Measurements from ENCODE around the gene ADARB2.

Gene ADARB2

GRCh38 chr10:1650542-1651269, 86.6 kb downstream of the ADARB2 start:
- Histone ChIP-seq H3K4me3 (no peak overlapping the region), H3K27ac (no peak overlapping the region)

- H3K4me3 ChIP-seq, result no peak overlapping the region
- H3K27ac ChIP-seq, result no peak overlapping the region
Observed at GRCh38 chr10:1648648-1649047, 88.7 kb downstream of the ADARB2 start.

DNA sequence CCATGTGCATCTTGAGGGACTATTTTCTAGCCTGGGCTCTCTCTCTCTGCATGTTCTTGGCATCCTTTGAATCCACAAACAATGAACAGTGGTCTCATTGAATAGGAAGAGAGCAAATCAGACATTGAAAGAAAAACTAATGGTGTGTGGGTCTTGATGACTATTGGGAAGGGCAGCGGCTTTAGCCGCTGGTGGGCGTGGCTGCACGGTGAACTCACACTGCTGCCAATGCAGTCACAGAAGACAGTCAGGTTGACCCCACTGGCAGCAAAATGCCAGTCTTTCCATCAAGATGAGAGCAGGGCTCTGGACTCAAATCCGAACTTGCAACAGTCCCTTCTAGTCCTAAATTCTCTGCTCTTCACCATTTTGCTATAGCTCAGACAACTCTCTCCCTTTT, 91.0 kb downstream of the ADARB2 start:
- no peak overlapping the region for H3K4me3 ChIP-seq
- H3K27ac ChIP-seq, result no peak overlapping the region

- Histone ChIP-seq H3K27ac (no peak overlapping the region), H3K4me3 (no peak overlapping the region)
Observed at GRCh38 chr10:1645896-1646295, 91.4 kb downstream of the ADARB2 start.

DNA sequence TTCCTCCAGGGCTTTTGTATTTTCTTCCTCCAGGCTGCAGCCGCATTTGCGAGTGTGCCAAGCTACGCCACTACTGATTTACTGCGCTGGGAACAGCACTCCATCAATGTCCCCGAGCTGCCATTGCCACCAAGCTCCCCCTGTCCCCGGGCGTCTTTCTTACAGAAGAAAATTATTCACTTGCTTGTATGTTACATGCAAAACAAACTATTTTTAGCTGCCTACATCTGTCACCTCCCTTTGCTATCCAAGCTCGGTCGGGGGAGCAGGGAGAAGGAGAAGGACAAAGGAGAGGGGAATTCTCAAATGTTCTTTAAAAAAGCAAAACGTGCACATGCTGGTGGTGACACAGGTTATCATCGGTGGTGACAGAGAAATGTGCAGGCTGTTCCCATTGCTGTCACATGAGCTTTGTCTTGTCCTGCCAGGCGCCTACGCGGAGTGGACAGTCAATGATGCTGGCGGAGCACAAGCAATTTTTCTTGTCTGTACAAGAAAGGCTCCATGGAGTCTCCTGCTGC, 93.1 kb downstream of the ADARB2 start:
- no peak overlapping the region for H3K27ac ChIP-seq
- no peak overlapping the region for H3K4me3 ChIP-seq

DNA sequence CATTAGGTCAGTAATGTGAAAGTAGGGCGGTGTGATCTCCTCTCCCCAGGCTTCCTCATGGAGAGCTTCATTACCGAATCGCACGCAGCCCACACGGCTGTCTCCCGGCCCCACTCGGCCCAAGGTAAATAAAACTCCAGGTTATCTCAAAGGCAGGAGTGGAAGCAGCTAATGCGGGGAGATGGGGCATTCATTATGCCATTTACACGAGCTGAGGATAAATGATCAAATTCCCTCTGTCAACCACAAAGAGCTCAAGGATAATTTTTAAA, 93.5 kb downstream of the ADARB2 start:
- Histone ChIP-seq H3K4me3 (no peak overlapping the region), H3K27ac (no peak overlapping the region)

DNA sequence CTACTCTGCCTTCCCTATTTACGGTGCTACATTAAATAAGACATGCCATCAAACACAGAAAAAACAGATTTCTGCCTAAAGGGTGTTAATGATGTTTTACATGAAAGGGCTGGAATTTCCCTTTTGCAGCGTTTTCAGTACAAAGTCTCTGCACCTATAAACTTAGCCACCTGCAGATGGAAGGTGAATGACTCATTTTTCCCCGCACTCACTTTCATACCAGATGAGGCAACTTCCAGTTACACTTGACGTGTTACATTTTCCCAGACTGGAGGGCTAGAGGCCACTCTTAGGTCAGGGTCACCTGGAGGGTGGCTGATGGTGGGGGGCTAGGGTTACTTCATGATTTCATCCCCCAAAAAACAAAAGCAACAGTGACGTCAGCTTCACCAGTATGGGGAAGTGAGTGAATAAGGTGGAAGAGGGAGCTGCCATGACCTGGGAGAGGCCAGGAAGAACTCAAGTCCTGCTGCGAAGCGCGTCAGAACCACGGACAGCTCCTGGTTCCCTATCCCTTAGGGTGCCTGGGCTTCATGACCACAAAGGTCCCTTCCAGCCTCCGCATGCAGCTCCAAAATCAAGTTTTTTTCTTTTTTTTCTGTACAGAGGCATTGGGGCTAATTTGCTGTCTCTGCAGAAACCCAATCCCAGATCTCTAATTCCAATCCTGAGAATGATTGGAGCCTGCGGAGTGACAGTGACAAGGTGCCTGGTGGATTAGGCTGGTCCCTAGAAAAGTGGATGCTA, 94.0 kb downstream of the ADARB2 start:
- no peak overlapping the region for H3K27ac ChIP-seq

DNA sequence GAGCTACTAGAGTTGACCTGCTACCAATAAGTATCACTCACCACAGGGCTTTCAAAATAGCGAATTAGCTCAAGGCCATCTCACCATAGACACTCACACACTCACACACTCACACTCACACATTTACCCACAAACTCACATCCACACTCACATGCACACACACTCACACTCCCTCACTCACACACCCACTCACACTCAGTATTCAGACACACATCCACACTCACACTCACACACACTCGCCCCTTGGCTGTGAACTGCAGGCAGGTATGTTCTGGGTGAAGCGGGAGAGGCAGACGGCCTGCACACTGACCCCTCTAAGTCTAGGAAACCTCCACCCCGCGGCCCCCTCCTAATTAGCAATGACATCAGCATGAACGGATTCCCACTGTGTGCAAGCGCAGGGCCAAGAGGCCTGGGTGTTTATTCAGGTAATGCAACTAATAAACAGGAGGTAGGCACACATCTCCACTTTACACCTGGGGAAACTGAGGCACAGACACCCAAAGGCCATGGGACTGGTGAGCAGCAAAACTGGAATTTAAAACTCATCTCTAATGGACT, 94.6 kb downstream of the ADARB2 start:
- Histone ChIP-seq H3K4me3 (no peak overlapping the region), H3K27ac (no peak overlapping the region)

More for the DNA sequence above, 94.0 kb downstream of the ADARB2 start:
- H3K4me3 ChIP-seq, result no peak overlapping the region

DNA sequence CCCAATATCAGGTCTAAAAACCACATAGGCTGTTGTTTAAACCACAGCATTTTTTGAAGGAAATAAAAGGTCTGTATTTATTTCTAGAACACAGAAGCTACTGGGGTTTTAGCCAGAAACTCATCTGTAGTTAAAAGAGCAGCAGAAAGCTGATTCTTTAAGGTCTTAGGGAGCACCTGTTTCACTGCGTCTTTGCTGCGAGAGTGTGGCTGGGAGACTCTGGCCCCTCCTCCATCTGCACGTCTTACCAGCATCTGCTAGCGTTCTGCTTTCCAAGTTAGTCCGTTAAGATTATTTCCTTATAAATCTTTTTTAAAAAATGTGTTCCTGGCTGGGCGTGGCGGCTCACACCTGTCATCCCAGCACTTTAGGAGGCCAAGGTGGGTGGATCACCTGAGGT, 95.9 kb downstream of the ADARB2 start:
- H3K4me3 ChIP-seq, result no peak overlapping the region

DNA sequence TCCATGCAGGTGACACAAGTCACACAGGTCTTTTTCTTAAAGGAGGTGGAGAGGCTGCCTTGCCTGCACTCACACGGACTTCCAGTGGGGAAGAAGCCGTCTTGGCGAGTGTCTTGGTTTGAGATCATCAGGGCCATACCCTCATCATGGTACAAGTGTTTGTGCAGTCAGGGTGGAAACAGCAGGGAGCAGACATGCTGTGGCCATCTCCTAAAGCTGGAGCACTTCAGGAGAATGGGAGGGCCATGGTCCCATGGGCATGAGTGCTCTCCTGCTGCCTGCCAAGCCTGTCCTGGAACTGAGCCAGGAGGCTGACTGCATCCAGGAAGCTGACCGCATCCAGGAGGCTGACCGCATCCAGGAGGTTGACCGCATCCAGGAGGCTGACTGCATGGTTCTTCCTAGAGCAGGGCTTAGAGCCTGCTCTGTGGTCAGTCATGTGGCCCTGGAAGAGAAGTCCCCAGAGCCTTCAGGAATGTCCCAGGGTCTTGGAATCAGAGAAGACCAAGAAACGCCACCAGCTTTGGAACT, 98.4 kb downstream of the ADARB2 start:
- Histone ChIP-seq H3K4me3 (no peak overlapping the region), H3K27ac (no peak overlapping the region)

More for the DNA sequence above, 95.9 kb downstream of the ADARB2 start:
- H3K27ac ChIP-seq, result no peak overlapping the region

- Histone ChIP-seq H3K4me3 (no peak overlapping the region), H3K27ac (no peak overlapping the region)
Observed at GRCh38 chr10:1635340-1635739, 102.0 kb downstream of the ADARB2 start.

DNA sequence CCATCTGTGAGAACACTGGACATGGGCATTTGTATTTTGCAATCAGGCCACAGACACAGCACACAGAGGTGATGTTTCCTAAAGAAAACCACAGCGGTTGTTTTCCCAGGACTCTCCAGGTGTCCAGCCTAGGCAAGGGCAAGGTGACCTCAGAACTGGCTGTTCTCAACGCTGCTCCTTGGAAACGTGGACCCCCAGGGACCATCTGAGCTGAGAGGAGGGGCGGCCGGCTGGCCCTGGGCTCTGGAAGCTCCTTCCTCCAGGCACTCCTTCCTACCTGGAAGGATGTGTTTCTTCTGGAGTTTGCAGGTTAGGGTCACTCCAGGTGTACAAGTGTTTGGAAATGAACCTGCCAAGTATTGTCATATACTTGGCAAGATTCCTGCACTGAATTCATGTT, 103.1 kb downstream of the ADARB2 start:
- no peak overlapping the region for H3K27ac ChIP-seq
- H3K4me3 ChIP-seq, result no peak overlapping the region

DNA sequence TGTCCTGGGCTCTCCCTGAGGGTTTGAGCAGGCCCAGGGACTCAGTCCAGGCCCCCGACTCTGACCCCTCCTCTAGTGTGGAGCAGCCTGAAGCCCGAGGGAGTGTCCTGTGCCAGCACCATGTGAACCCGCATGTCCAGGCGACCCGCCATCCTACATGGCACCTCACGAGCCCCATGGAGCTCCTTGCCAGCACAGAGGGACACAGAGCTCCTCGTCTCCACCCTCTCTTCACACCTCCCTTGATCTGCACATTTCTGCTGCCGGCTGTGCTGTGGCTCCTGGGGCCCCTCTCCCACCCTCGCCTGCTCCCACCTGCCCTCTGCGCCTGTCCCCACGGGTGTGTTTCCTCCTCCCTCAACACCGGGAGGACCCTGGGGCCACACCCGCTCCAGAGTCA, 103.5 kb downstream of the ADARB2 start:
- H3K4me3 ChIP-seq, result no peak overlapping the region
- no peak overlapping the region for H3K27ac ChIP-seq

GRCh38 chr10:1632596-1632995, 104.7 kb downstream of the ADARB2 start:
- no peak overlapping the region for H3K27ac ChIP-seq
- no peak overlapping the region for H3K4me3 ChIP-seq

GRCh38 chr10:1632141-1632540, 105.2 kb downstream of the ADARB2 start:
- no peak overlapping the region for H3K4me3 ChIP-seq
- H3K27ac ChIP-seq, result no peak overlapping the region

- H3K27ac ChIP-seq, result no peak overlapping the region
- H3K4me3 ChIP-seq, result no peak overlapping the region
Observed at GRCh38 chr10:1631282-1631681, 106.0 kb downstream of the ADARB2 start.

GRCh38 chr10:1630304-1630703, 107.0 kb downstream of the ADARB2 start:
- Histone ChIP-seq H3K27ac (no peak overlapping the region), H3K4me3 (no peak overlapping the region)

DNA sequence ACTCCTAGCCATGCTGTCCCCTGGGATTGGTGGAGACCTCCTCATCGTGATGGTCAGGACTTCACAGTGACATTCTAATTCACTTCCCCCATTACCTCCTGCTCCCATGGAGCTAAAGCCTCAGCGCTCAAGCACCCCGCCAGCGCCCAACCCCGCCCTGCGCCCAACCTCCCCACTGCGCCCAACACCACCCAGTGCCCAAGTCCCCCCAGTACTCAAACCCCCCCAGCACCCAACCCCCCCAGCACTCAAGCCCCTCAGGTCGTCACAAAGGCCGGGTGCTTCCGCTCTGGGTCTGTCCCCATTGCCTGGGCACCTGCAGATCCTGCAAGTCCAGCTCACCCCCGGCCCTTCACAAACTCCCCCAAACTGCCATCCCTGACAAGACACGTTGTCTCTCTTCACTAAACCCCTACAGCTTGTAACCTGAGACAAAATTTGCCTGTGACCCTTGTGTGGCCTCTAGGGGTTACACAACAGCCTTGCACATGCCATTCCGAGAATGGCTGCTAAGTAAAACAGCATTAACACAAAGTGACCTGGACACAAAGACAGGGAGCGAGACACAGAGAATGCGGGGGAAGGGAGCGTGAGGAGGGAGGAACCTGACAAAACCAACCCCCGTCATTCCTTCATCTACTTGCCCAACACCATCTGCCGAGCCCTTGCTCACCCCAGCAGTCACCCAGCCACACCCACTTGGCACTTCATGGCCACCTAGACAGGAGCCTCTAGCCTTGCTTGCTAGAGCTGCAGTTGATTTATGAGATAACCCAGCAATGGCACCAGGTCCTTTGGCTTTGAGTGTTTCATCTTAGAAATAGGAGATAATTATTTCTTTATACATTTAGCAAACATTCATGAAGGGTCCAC, 107.8 kb downstream of the ADARB2 start:
- no peak overlapping the region for H3K4me3 ChIP-seq

GRCh38 chr10:1628757-1629156, 108.6 kb downstream of the ADARB2 start:
- no peak overlapping the region for H3K27ac ChIP-seq

More for the DNA sequence above, 107.8 kb downstream of the ADARB2 start:
- H3K27ac ChIP-seq, result no peak overlapping the region

DNA sequence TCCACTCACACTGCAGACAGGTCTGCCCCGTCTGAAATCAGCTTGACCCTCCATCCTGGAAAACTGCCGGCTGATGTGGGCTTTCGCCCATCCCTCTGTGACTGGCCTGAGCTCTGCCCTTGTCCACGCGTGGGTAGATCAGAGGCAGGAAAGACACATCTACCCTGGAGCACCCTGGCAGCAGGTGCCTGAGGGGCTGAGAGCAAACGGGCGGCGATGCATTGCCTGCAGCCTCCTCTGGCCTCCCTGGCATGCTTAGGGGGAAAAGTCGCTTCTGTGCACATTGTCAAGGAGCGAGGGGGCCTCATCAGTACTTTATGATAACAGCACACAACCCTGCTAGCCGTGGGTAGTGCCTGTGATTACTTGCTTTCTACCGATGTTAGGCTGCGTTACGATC, 109.4 kb downstream of the ADARB2 start:
- Histone ChIP-seq H3K27ac (no peak overlapping the region), H3K4me3 (no peak overlapping the region)

More at GRCh38 chr10:1628757-1629156, 108.6 kb downstream of the ADARB2 start:
- H3K4me3 ChIP-seq, result no peak overlapping the region
